ENCODE results near the gene DDA1.

- TF ChIP-seq, protein P1, sequence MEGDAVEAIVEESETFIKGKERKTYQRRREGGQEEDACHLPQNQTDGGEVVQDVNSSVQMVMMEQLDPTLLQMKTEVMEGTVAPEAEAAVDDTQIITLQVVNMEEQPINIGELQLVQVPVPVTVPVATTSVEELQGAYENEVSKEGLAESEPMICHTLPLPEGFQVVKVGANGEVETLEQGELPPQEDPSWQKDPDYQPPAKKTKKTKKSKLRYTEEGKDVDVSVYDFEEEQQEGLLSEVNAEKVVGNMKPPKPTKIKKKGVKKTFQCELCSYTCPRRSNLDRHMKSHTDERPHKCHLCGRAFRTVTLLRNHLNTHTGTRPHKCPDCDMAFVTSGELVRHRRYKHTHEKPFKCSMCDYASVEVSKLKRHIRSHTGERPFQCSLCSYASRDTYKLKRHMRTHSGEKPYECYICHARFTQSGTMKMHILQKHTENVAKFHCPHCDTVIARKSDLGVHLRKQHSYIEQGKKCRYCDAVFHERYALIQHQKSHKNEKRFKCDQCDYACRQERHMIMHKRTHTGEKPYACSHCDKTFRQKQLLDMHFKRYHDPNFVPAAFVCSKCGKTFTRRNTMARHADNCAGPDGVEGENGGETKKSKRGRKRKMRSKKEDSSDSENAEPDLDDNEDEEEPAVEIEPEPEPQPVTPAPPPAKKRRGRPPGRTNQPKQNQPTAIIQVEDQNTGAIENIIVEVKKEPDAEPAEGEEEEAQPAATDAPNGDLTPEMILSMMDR (IDR thresholded peaks at IDR 0.05): no peak
- TF ChIP-seq EZH2 (IDR thresholded peaks at IDR 0.05): peak; percentile 8
These were observed 27.7 kb downstream of the DDA1 start, which contains the start of gene GTPBP3 for GRCh38 chr19:17336872-17337674.
